Esophagus muscularis mucosa (tissue), 4 donors: Measurements from ENCODE around the gene PDE3A.

Experiments
- EP300 ChIP-seq: sonication (generic); formaldehyde crosslinking; IDR thresholded peaks from one replicate; pipeline ENCODE4 v1.6.1; 2017; ENCODE audit warnings: antibody characterized with exemption
- POLR2A ChIP-seq: fragments of 450-650 bp; IDR thresholded peaks from one replicate; pipeline ENCODE4 v1.6.1; 2017; ENCODE audit warnings: antibody characterized with exemption, moderate library complexity, mild to moderate bottlenecking, low read depth
- POLR2AphosphoS5 ChIP-seq, 2 donors: sonication (generic); formaldehyde crosslinking; IDR thresholded peaks; one replicate each; pipeline ENCODE4 v1.6.1; 2017; ENCODE audit warnings: antibody characterized with exemption in 2 of 2
- TF ChIP-seq, protein P1 (sequence below), 3 experiments: fragments of 200-600 bp in 2 of 3; fragments of 450-650 bp in 1 of 3; sonication (generic) in 2 of 3; IDR thresholded peaks; one replicate each; pipeline ENCODE4 v1.5.1; 2017 to 2019; ENCODE audit warnings: antibody characterized with exemption in 3 of 3, mild to moderate bottlenecking in 2 of 3, moderate library complexity in 1 of 3

DNA sequence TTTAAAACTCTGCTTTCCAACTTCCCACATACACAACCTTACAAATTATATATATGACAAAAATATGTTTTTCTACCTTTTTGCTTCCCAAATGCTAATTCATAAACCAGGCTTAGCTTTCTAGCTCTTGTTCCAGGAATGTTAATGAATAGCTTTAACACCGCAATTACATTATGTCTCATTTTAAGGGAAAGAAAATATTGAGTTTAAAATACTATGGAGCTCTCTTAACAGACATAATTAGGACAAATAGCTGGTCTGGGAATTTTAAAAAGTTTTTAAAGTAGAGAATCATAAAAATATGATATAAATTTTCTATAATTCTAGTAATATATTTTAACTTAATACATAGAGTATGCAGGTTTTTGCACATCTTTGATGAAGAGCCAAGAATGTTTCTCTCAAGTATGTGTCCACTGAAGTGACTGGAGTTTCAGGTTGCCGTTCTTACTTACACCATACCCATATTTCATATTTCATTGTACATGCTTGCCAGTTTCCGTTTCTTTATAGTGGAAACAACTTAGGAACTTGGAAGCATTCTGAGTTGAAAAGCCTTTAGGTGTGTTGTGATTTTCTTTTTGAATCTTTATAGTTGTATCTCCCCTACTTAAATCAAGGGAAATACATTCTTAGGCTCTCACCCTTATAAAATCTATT is 236.2 kb downstream of the PDE3A start:
- TF ChIP-seq POLR2AphosphoS5 (IDR thresholded peaks at IDR 0.05) (no peak), POLR2A (no peak), EP300 (no peak)
- TF ChIP-seq, protein P1, sequence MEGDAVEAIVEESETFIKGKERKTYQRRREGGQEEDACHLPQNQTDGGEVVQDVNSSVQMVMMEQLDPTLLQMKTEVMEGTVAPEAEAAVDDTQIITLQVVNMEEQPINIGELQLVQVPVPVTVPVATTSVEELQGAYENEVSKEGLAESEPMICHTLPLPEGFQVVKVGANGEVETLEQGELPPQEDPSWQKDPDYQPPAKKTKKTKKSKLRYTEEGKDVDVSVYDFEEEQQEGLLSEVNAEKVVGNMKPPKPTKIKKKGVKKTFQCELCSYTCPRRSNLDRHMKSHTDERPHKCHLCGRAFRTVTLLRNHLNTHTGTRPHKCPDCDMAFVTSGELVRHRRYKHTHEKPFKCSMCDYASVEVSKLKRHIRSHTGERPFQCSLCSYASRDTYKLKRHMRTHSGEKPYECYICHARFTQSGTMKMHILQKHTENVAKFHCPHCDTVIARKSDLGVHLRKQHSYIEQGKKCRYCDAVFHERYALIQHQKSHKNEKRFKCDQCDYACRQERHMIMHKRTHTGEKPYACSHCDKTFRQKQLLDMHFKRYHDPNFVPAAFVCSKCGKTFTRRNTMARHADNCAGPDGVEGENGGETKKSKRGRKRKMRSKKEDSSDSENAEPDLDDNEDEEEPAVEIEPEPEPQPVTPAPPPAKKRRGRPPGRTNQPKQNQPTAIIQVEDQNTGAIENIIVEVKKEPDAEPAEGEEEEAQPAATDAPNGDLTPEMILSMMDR (IDR thresholded peaks at IDR 0.05): no peak
